ENCODE data around the gene PATJ. TPM values are rescaled to one million over a fixed set of nuclear protein-coding genes. Genes with fewer than 3 reads are reported as not detected.

Gene PATJ
- polyA plus RNA-seq, 1 donor (not counting 4 experiments of a cell fraction or from before 2014, with no cell fraction given): 28.1 TPM

GRCh38 chr1:62040973-62041372 lies 298.7 kb downstream of the PATJ start:
- no peak overlapping the region for H2AFZ ChIP-seq (ENCODE audit: control insufficient read depth, low read length)
- dilution Hi-C loops (cut with MboI; ENCODE audit: extremely low pct_ligation_motif_present, low sequenced_read_pairs): no loop called here
- no peak overlapping the region for H3K4me2 ChIP-seq (ENCODE audit: control insufficient read depth, extremely low read depth, insufficient read depth, low read depth, low read length)
- no peak for TF ChIP-seq EZH2 (IDR thresholded peaks at IDR 0.05; ENCODE audit: low read length)
- no peak for TF ChIP-seq CTCF (optimal IDR thresholded peaks at IDR 0.05 in 1 of 3, IDR thresholded peaks at IDR 0.05 in 1 of 3, conservative IDR thresholded peaks at IDR 0.05 in 1 of 3; ENCODE audit: extremely low read depth in 1 of 3, insufficient read depth in 2 of 3, low read length in 3 of 3)
- H3K4me3 ChIP-seq (ENCODE audit: control insufficient read depth in 2 of 3, extremely low read depth in 1 of 3, insufficient read depth in 2 of 3, low read depth in 1 of 3, low read length in 3 of 3): no peak overlapping the region
- peaks cover 3% of the 10 kb centered on the region for H3K9me1 ChIP-seq (ENCODE audit: control insufficient read depth, extremely low read depth, insufficient read depth, low read length)
- H3K27me3 ChIP-seq (ENCODE audit: control insufficient read depth, extremely low read depth, insufficient read depth, low read length): no peaks in the 10 kb centered on the region
- H3K79me2 ChIP-seq (ENCODE audit: control insufficient read depth, insufficient read depth, low read length): no peaks in the 10 kb centered on the region
- DNase-seq (ENCODE audit: low read depth, low spot score): no peak
- no peaks in the 10 kb centered on the region for H3K9me3 ChIP-seq (ENCODE audit: control insufficient read depth, low read depth, low read length)
- H3K4me1 ChIP-seq (ENCODE audit: control insufficient read depth, extremely low read depth, insufficient read depth, low read length): peaks cover 5% of the 10 kb centered on the region
- no peak overlapping the region for H3K9ac ChIP-seq (ENCODE audit: control insufficient read depth, extremely low read depth, insufficient read depth, low read length)
- FAIRE-seq: no peak
- H3K36me3 ChIP-seq (ENCODE audit: control insufficient read depth in 2 of 2, extremely low read depth in 1 of 2, insufficient read depth in 2 of 2, low read length in 2 of 2): peaks cover 0 to 3% of the 10 kb centered on the region in 2 experiments
- H4K20me1 ChIP-seq (ENCODE audit: control insufficient read depth, extremely low read depth, insufficient read depth, low read length): no peaks in the 10 kb centered on the region
- H3K27ac ChIP-seq (ENCODE audit: control insufficient read depth, insufficient read depth, low read length): no peak overlapping the region

GRCh38 chr1:62043154-62043553 lies 300.9 kb downstream of the PATJ start:
- H3K79me2 ChIP-seq (ENCODE audit: control insufficient read depth, insufficient read depth, low read length): no peaks in the 10 kb centered on the region
- no peak overlapping the region for H3K4me3 ChIP-seq (ENCODE audit: control insufficient read depth in 2 of 3, extremely low read depth in 1 of 3, insufficient read depth in 2 of 3, low read depth in 1 of 3, low read length in 3 of 3)
- no peak overlapping the region for H3K4me2 ChIP-seq (ENCODE audit: control insufficient read depth, extremely low read depth, insufficient read depth, low read depth, low read length)
- no peaks in the 10 kb centered on the region for H3K9me3 ChIP-seq (ENCODE audit: control insufficient read depth, low read depth, low read length)
- TF ChIP-seq EZH2 (IDR thresholded peaks at IDR 0.05; ENCODE audit: low read length): no peak
- TF ChIP-seq CTCF (optimal IDR thresholded peaks at IDR 0.05 in 1 of 3, IDR thresholded peaks at IDR 0.05 in 1 of 3, conservative IDR thresholded peaks at IDR 0.05 in 1 of 3; ENCODE audit: extremely low read depth in 1 of 3, insufficient read depth in 2 of 3, low read length in 3 of 3): no peak
- dilution Hi-C loops (cut with MboI; ENCODE audit: extremely low pct_ligation_motif_present, low sequenced_read_pairs): no loop called here
- H2AFZ ChIP-seq (ENCODE audit: control insufficient read depth, low read length): no peak overlapping the region
- DNase-seq (ENCODE audit: low read depth, low spot score) (no peak), FAIRE-seq (no peak)
- H3K27me3 ChIP-seq (ENCODE audit: control insufficient read depth, extremely low read depth, insufficient read depth, low read length): no peaks in the 10 kb centered on the region
- H3K9ac ChIP-seq (ENCODE audit: control insufficient read depth, extremely low read depth, insufficient read depth, low read length): no peak overlapping the region
- no peaks in the 10 kb centered on the region for H4K20me1 ChIP-seq (ENCODE audit: control insufficient read depth, extremely low read depth, insufficient read depth, low read length)
- peaks cover 5% of the 10 kb centered on the region for H3K4me1 ChIP-seq (ENCODE audit: control insufficient read depth, extremely low read depth, insufficient read depth, low read length)
- peaks cover 3% of the 10 kb centered on the region for H3K9me1 ChIP-seq (ENCODE audit: control insufficient read depth, extremely low read depth, insufficient read depth, low read length)
- no peak overlapping the region for H3K27ac ChIP-seq (ENCODE audit: control insufficient read depth, insufficient read depth, low read length)
- H3K36me3 ChIP-seq (ENCODE audit: control insufficient read depth in 2 of 2, extremely low read depth in 1 of 2, insufficient read depth in 2 of 2, low read length in 2 of 2): peaks cover 0 to 3% of the 10 kb centered on the region in 2 experiments

Data from keratinocyte (primary cell).